Loucy (cell line): ENCODE measurements around the gene MDGA2.

Source experiments
- H2AFZ ChIP-seq: fragments of 200-600 bp; sonication (generic); 2 replicates; pipeline ENCODE4 v1.6.0; 2016; ENCODE audit warnings: antibody characterized with exemption, mild to moderate bottlenecking, low read length, moderate library complexity
- H3F3A ChIP-seq: fragments of 200-600 bp; 2 replicates; pipeline ENCODE4 v1.6.0; 2016; ENCODE audit warnings: antibody characterized with exemption, low read depth, mild to moderate bottlenecking
- H3K27me3 ChIP-seq: fragments of 200-600 bp; sonication (generic); 2 replicates; pipeline ENCODE4 v1.6.1; 2014; ENCODE audit warnings: low read length, mild to moderate bottlenecking; ENCODE audit not compliant: insufficient read depth, poor library complexity, severe bottlenecking
- H3K36me3 ChIP-seq: fragments of 200-600 bp; sonication (generic); 2 replicates; pipeline ENCODE4 v1.6.1; 2016; ENCODE audit warnings: low read length; ENCODE audit not compliant: insufficient read depth
- H3K4me1 ChIP-seq: fragments of 200-600 bp; sonication (generic); 2 replicates; pipeline ENCODE4 v1.5.1; 2014; ENCODE audit warnings: low read length, mild to moderate bottlenecking; ENCODE audit not compliant: insufficient read depth, poor library complexity, severe bottlenecking
- H3K4me2 ChIP-seq: fragments of 200-600 bp; sonication (generic); 2 replicates; pipeline ENCODE4 v1.6.0; 2014; ENCODE audit warnings: antibody characterized with exemption, low read length, low read depth, mild to moderate bottlenecking; ENCODE audit not compliant: poor library complexity, severe bottlenecking
- H3K4me3 ChIP-seq: fragments of 200-600 bp; sonication (generic); 2 replicates; pipeline ENCODE4 v1.5.1; 2014; ENCODE audit warnings: low read length, mild to moderate bottlenecking, mixed read lengths; ENCODE audit not compliant: poor library complexity, severe bottlenecking
- H3K79me2 ChIP-seq: fragments of 200-600 bp; sonication (generic); 2 replicates; pipeline ENCODE4 v1.6.1; 2014; ENCODE audit warnings: low read length; ENCODE audit not compliant: insufficient read depth
- H3K9ac ChIP-seq: fragments of 200-600 bp; sonication (generic); 2 replicates; pipeline ENCODE4 v1.6.0; 2014; ENCODE audit warnings: mild to moderate bottlenecking, low read depth, low read length, moderate library complexity; ENCODE audit not compliant: poor library complexity, severe bottlenecking
- H3K9me2 ChIP-seq: fragments of 200-600 bp; sonication (generic); replicated peaks from 2 replicates; pipeline ENCODE4 v1.6.1; 2016; ENCODE audit warnings: low read depth, low read length, mixed read lengths
- H3K9me3 ChIP-seq: fragments of 200-600 bp; sonication (generic); 2 replicates; pipeline ENCODE4 v1.6.1; 2014; ENCODE audit warnings: mild to moderate bottlenecking, antibody characterized with exemption, low read length, low read depth; ENCODE audit not compliant: insufficient read depth
- H4K20me1 ChIP-seq: fragments of 200-600 bp; sonication (generic); 2 replicates; pipeline ENCODE4 v1.6.0; 2014; ENCODE audit warnings: antibody characterized with exemption, low read length, mild to moderate bottlenecking; ENCODE audit not compliant: insufficient read depth, poor library complexity, severe bottlenecking
- CTCF ChIP-seq: fragments of 200-600 bp; sonication (generic); conservative IDR thresholded peaks from 2 replicates; pipeline ENCODE4 v1.5.1; 2014; ENCODE audit warnings: mild to moderate bottlenecking, antibody characterized with exemption, low read length
- EZH2phosphoT487 ChIP-seq: fragments of 200-600 bp; IDR thresholded peaks from 2 replicates; pipeline ENCODE4 v1.6.1; 2018; ENCODE audit warnings: antibody characterized with exemption, mild to moderate bottlenecking, moderate library complexity, borderline replicate concordance

The MDGA2 gene

GRCh38 chr14:47536341-47536740 lies 139.1 kb downstream of the MDGA2 start:
- TF ChIP-seq EZH2phosphoT487 (no peak), CTCF (no peak)
- H3F3A ChIP-seq, result no peaks in the 10 kb centered on the region
- H3K4me1 ChIP-seq, result no peaks in the 10 kb centered on the region
- no peaks in the 10 kb centered on the region; the same call in 1 of the 2 replicates for H3K9me3 ChIP-seq
- no peaks in the 10 kb centered on the region for H3K27me3 ChIP-seq
- H3K4me2 ChIP-seq, result no peak overlapping the region
- no peak overlapping the region for H3K4me3 ChIP-seq
- no peaks in the 10 kb centered on the region for H3K79me2 ChIP-seq
- no peaks in the 10 kb centered on the region for H3K36me3 ChIP-seq
- H3K9ac ChIP-seq, result no peak overlapping the region
- H3K9me2 ChIP-seq, result no peaks in the 10 kb centered on the region
- no peak overlapping the region for H2AFZ ChIP-seq
- no peaks in the 10 kb centered on the region for H4K20me1 ChIP-seq

GRCh38 chr14:47526591-47527244 lies 148.7 kb downstream of the MDGA2 start:
- TF ChIP-seq EZH2phosphoT487, result no peak
- no peak for TF ChIP-seq CTCF
- Histone ChIP-seq H3K36me3 (no peaks in the 10 kb centered on the region), H3K79me2 (no peaks in the 10 kb centered on the region), H4K20me1 (no peaks in the 10 kb centered on the region), H3F3A (no peaks in the 10 kb centered on the region), H3K9me2 (no peaks in the 10 kb centered on the region), H3K9ac (no peak overlapping the region), H3K4me3 (no peak overlapping the region), H3K27me3 (no peaks in the 10 kb centered on the region), H3K4me2 (no peak overlapping the region), H3K4me1 (no peaks in the 10 kb centered on the region), H2AFZ (no peak overlapping the region), H3K9me3 (no peaks in the 10 kb centered on the region)

GRCh38 chr14:47524524-47524923 lies 150.9 kb downstream of the MDGA2 start:
- TF ChIP-seq EZH2phosphoT487, result no peak
- no peak for TF ChIP-seq CTCF
- H3K9ac ChIP-seq, result no peak overlapping the region
- H3K9me2 ChIP-seq, result no peaks in the 10 kb centered on the region
- H3K27me3 ChIP-seq, result no peaks in the 10 kb centered on the region
- no peak overlapping the region for H3K4me2 ChIP-seq
- H3K4me3 ChIP-seq, result no peak overlapping the region
- no peaks in the 10 kb centered on the region for H3K4me1 ChIP-seq
- no peaks in the 10 kb centered on the region for H3F3A ChIP-seq
- H2AFZ ChIP-seq, result no peak overlapping the region
- no peaks in the 10 kb centered on the region for H3K36me3 ChIP-seq
- H4K20me1 ChIP-seq, result no peaks in the 10 kb centered on the region
- H3K79me2 ChIP-seq, result no peaks in the 10 kb centered on the region
- no peaks in the 10 kb centered on the region for H3K9me3 ChIP-seq
